ENCODE results near the gene CASP12.

CASP12 gene

DNA sequence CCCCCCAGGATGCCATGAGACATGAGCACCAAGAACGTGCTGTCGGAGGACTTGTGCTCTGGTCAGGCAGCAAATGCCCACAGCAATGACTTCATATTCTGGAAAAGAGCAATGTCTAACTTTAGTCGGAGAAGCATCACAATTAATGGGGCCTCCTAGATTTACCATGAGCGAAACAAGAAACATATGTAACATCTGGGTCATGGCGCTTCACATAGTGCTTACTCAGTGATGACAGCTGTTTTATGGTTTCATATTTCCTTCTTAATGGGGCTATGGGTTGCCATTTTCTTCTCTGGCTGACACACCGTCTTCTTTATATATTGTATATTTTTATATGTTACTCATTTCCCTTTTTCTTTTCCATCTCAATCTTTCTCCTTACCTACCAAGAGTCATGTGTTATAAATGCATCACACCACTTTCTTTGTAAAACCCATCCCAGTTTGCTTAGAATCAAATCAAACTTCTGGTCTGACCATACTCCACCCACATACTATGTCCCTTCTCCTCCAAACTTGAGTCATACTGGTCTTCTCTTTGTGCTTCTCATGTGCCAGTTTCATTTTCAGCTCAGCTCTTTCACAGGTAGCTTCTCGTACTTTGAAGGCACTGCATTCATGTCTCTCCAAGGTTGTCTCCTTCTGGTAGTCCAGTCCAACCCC lies 9.4 kb upstream of the CASP12 start:
- Mint-ChIP-seq H3K36me3 (peaks cover 17% of the 10 kb centered on the region), H3K27ac (peak overlapping the region; percentile 24), H3K4me1 (peaks cover 31% of the 10 kb centered on the region), H3K4me3 (peak overlapping the region; percentile 37), H3K9me3 (peaks cover 5% of the 10 kb centered on the region), H3K27me3 (no peaks in the 10 kb centered on the region)

DNA sequence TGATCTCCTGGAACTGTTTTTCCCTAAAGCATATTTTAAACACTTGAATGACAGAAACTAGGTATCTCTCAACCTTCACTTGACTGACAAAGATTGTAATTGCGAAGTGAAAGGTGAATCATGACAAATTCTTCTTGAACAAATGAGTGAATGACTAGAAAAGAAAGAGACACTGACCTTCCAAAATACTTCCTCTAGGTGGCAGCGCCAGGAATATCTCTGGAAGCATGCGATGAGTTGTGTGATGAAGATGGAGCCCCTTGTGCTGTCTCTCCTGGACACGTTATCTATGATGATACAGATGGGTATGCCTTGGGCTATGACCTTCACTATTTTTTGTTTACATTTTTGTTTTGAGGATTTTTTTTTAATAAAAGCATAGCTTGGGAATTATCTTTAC lies 7.0 kb upstream of the CASP12 start:
- Mint-ChIP-seq H3K4me3 (no peak overlapping the region), H3K9me3 (peaks cover 5% of the 10 kb centered on the region), H3K36me3 (peaks cover 17% of the 10 kb centered on the region), H3K27ac (no peak overlapping the region), H3K27me3 (no peaks in the 10 kb centered on the region), H3K4me1 (peaks cover 31% of the 10 kb centered on the region)

DNA sequence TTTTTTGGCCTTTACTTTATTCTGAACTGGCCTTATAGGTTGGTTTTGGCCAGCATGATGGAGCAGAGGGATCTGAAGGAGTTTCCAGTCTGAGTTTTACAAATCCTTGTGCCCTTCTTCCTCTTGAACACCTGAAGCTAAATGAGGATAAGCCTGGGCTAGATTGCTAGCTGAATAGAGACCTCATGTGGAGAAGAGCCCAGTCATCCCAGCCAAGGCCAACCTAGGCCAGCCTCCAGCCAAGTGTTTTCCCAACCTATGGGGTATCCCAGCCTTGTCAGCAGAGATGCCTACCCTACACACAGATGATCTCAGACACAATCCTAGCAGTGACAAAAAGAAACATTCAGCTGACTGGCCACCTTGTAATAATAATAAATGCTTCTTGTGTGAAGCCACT lies 966 bp upstream of the CASP12 start:
- Mint-ChIP-seq H3K36me3 (peaks cover 1% of the 10 kb centered on the region), H3K27ac (no peak overlapping the region), H3K4me1 (peaks cover 28% of the 10 kb centered on the region), H3K27me3 (no peaks in the 10 kb centered on the region), H3K9me3 (no peaks in the 10 kb centered on the region), H3K4me3 (no peak overlapping the region)

DNA sequence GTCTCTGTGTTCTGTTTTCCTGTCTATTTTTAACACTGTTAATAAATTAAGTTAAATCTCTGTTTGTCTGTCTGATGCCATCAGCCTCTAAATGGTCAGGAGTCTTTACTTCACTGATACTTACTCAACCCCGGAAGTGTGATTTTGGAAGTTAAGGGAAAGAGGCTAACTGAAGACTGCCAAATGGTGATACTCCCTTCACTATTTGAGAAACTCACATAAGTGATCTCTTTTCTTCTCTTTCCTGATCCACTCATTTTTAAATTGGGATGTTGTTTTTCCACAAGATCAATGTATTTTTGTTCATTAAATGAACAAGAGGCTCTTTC lies 389 bp upstream of the CASP12 start:
- Mint-ChIP-seq H3K9me3 (no peaks in the 10 kb centered on the region), H3K4me3 (peak overlapping the region; percentile 28), H3K4me1 (peaks cover 28% of the 10 kb centered on the region), H3K27ac (no peak overlapping the region), H3K36me3 (peaks cover 1% of the 10 kb centered on the region), H3K27me3 (no peaks in the 10 kb centered on the region)

DNA sequence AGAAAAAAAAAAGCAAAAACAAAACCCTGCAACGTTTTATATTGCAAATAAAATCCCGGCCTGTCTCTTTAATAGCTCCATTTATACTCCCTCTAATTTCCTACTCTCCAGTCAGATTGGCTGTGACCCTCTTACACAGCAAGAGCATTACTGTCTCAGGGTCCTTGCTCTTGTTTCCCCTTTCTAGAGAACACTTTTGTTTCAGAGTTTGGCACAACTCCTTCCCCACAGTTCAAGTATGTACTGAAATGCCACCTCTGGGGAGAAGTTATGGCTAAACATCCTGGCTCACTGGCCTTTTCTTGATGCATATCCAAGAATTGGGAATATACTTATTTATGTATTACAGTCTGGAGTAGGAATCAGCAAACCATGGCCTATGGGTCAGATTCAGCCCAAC lies 2.6 kb downstream of the CASP12 start:
- Mint-ChIP-seq H3K4me3 (no peak overlapping the region), H3K36me3 (peaks cover 1% of the 10 kb centered on the region), H3K4me1 (peaks cover 14% of the 10 kb centered on the region), H3K9me3 (no peaks in the 10 kb centered on the region), H3K27ac (no peak overlapping the region), H3K27me3 (no peaks in the 10 kb centered on the region)

DNA sequence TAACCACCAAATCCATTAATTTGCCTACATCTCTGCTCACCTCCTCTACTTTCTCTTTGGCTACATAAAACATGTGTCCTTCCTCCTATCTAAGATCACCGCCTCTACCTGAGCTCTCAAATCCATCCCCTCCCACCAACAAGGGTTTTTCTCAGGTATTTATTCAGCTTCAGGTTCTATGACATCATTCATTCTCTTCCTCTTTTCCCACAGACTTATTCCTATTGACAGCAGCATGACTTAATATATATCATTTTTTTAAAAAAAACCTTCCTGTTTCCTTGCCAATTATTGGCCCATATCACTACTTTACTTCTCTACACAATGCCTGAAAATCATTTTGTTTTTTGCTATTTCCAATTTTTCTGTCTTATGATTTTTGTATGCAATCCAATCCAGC lies 4.4 kb downstream of the CASP12 start:
- Mint-ChIP-seq H3K27ac (no peak overlapping the region), H3K4me3 (no peak overlapping the region), H3K27me3 (no peaks in the 10 kb centered on the region), H3K4me1 (peaks cover 13% of the 10 kb centered on the region), H3K9me3 (no peaks in the 10 kb centered on the region), H3K36me3 (peaks cover 1% of the 10 kb centered on the region)

DNA sequence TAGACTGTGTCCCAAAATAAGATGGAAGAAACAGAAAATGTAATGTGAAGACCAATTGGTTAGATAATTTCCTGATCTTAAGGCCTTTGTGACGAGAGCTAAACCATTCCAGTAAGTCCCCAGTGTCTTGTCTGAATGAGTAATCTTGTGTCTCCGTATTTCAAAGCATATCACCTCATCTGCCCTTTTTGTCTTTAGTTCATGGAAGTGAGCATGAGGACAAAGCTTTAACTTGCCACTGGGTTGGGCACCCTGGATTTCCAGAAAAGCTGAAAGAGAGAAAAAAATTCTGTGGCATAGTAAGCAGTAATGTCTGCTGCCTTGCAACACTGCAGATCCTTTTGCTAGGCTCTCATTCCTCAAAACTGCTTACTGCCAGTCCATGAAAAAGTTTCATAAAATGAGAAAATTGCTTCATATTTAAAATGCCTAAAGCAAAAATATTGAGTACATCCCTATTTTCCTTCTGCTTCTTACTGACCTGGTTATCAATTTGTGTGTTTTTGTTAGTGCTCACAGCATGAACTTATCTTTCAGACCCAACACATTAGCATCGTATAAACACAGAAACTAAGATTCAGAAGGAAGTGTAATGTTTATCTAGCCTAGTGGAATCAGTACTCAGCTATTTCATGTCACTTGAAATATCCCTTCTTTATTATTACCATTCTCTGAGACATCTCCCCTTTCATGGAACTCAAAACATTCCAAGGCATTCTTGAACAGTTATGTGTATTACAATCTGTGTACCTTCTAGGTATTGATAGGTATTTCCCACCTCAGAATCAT lies 5.3 kb downstream of the CASP12 start:
- Mint-ChIP-seq H3K4me3 (no peak overlapping the region), H3K9me3 (no peaks in the 10 kb centered on the region), H3K27me3 (no peaks in the 10 kb centered on the region), H3K27ac (no peak overlapping the region), H3K4me1 (peaks cover 4% of the 10 kb centered on the region), H3K36me3 (peaks cover 1% of the 10 kb centered on the region)

DNA sequence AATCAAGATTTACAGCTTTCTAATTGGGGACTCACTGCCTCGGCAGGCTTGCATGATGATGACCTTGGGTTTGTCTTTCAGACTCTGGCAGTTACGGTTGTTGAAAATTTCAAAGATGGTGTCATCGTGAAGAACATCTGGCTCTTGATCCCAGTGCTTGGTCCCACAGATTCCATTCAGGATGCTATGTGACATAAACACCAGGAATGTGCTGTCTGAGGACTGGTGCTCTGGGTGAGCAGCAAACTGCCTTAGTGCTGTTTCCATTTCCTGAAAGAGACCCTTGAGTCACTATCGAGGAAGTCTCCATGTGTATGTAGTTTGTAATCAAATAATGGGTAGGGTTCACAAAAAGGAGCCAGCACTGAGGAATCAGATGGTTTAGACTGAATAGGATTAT lies 7.1 kb downstream of the CASP12 start:
- Mint-ChIP-seq H3K4me3 (no peak overlapping the region), H3K36me3 (no peaks in the 10 kb centered on the region), H3K9me3 (no peaks in the 10 kb centered on the region), H3K27me3 (no peaks in the 10 kb centered on the region), H3K4me1 (no peaks in the 10 kb centered on the region), H3K27ac (no peak overlapping the region)

DNA sequence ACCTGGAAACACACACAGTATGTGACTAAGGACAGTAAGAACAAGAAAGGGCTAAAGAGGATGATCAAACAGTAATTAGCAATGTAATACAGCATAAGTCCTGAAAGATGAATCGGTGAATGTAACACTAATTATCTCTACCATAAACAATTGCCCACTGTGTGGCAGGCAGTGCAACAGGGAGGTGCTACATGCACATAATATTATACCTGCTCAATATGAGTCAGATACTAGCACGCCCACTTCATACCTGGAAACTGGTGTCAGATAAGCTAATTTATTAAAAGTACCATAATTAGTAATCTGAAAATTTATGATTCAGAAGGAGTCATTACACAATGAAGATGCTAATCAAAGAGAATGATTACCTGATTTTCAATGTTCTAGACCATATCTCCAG lies 14.9 kb downstream of the CASP12 start:
- H3K9me3 Mint-ChIP-seq = peaks cover 6% of the 10 kb centered on the region
- H3K27ac Mint-ChIP-seq = no peak overlapping the region
- no peak overlapping the region for H3K4me3 Mint-ChIP-seq
- H3K4me1 Mint-ChIP-seq = peaks cover 23% of the 10 kb centered on the region
- peaks cover 2% of the 10 kb centered on the region for H3K36me3 Mint-ChIP-seq
- H3K27me3 Mint-ChIP-seq = no peaks in the 10 kb centered on the region

DNA sequence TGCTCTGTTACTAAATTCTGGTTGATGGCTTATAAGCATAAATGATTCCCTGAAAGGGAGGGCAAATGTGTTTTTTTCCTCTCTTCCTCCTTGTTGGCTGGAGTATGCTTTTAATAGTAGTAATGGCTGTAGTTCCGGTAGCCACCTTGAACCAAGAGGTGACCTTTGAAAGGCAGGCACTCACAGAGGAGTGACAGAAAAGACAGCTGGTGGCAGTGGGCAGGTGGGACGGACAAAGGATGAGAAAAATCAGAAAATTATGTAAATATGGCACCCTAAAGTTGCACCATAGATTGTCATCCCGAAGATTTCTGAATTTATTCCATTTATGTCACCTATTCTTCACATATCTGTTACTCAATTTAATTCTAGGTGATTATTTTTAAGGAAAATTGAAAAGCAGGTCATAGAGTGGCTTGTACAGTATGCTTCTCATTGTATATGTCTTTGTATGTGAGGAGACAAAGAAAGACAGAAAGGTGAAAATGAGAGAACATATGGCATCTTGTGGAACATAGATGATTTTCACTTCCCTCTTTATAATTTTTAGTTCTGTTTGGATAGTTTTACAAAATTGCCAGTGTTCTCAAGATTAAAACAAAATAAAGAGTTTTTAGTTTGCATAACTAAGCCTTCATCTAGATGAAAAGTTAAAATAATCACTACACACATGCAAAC lies 17.0 kb downstream of the CASP12 start:
- peaks cover 2% of the 10 kb centered on the region for H3K36me3 Mint-ChIP-seq
- H3K4me3 Mint-ChIP-seq = no peak overlapping the region
- peaks cover 43% of the 10 kb centered on the region for H3K4me1 Mint-ChIP-seq
- H3K9me3 Mint-ChIP-seq = peaks cover 6% of the 10 kb centered on the region
- no peak overlapping the region for H3K27ac Mint-ChIP-seq
- H3K27me3 Mint-ChIP-seq = no peaks in the 10 kb centered on the region

DNA sequence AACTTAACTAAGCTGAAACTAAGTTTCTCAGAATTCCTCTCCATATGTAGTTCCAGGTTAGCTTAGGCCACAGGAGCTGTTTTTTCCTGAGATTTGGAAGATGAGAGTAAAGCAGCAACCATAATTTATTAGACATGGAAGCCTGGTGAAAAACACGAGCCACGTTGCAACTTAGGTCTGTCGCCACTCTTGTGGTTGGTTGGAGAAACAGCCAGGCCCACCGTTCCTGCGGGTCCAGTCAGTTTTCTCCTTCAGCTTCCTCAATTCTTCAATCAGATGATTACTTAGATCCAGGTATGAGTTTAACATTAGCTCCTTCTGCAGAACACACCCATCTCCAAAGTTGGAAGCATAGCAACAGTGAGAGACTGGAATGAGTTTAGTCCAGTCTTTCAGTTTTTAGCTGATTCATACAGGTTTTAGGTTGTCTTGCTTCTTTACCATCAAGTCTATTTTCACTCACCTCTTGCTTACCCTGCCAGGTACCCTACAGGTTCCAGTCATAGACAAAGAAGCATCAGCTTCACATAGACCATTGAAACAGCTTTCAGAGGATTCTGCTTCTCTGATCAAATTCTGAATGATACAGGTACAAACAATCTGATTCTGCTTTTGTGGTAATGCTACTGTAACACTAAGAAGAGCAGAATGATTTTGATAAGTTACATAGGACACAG lies 18.6 kb downstream of the CASP12 start:
- peaks cover 6% of the 10 kb centered on the region for H3K9me3 Mint-ChIP-seq
- peaks cover 2% of the 10 kb centered on the region for H3K36me3 Mint-ChIP-seq
- H3K27me3 Mint-ChIP-seq = no peaks in the 10 kb centered on the region
- peaks cover 56% of the 10 kb centered on the region for H3K4me1 Mint-ChIP-seq
- H3K27ac Mint-ChIP-seq = no peak overlapping the region
- no peak overlapping the region for H3K4me3 Mint-ChIP-seq

DNA sequence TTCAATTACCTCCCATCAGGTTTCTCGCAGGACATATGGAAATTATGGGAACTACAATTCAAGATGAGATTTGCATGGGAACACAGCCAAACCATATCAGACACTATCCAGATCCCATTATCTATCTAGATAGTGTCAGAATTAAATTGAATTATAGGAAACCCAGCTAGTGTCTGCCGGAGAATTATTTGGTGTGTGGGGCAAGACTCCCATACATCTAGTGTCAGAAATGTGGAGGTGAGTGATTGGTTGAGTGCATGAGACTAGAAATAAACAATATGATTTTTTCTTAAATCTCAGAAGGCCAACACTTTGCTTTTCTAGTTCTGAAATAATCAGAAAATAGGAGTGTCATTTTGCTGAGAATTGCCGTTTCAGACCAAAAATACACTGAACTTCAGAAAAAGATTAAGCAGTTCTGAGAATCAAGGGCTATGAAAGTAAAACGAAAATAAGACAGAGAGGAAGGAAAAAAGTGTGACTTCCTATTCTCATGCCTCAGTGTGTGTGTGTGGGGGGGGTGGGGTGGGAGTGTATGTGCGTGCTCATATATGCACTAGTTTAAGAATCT lies 21.3 kb downstream of the CASP12 start:
- Mint-ChIP-seq H3K27me3 (no peaks in the 10 kb centered on the region), H3K9me3 (peaks cover 6% of the 10 kb centered on the region), H3K4me1 (peaks cover 51% of the 10 kb centered on the region), H3K27ac (peak overlapping the region; percentile 98), H3K36me3 (peaks cover 2% of the 10 kb centered on the region), H3K4me3 (peak overlapping the region; percentile 85)

DNA sequence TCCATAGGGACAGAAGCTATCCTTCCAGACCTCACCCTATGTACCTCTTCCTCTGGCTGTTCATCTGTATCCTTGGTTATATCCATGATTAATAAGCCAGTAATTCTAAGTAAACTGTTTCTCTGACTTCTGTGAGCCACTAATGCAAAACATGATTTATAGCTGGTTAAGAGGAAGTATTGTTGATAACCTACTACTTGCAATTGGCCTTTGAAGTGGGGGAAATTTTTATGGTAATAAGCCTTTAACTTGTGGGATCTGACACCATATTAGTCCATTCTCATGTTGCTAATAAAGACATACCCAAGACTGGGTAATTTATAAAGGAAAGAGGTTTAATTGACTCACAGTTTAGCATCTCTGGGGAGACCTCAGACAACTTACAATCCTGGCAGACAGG lies 21.9 kb downstream of the CASP12 start:
- Mint-ChIP-seq H3K4me3 (peak overlapping the region; percentile 85), H3K9me3 (peaks cover 6% of the 10 kb centered on the region), H3K36me3 (peaks cover 2% of the 10 kb centered on the region), H3K27ac (peak overlapping the region; percentile 98), H3K27me3 (no peaks in the 10 kb centered on the region), H3K4me1 (peaks cover 51% of the 10 kb centered on the region)

DNA sequence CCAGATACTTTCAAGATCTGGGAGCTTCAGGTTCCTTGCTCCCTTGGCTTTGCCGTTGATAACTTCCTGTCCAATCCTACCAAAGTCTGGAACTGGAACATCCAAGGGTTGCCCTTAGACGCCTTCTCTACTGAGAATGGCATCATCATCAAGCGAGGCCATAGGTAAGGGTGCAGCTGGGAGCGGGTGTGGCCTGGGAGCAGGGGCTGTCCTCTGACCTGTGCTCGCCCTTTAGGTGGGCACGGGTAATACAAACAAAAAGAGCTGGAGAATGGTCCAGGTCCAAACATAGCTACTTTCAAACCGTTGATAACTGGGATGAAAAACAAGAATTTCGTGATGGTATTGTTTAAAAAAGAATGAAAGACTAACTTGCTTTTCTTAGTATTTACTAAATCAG lies 25.0 kb downstream of the CASP12 start:
- H3K9me3 Mint-ChIP-seq = no peaks in the 10 kb centered on the region
- no peaks in the 10 kb centered on the region for H3K27me3 Mint-ChIP-seq
- no peaks in the 10 kb centered on the region for H3K36me3 Mint-ChIP-seq
- H3K27ac Mint-ChIP-seq = peak overlapping the region; percentile 30
- peaks cover 33% of the 10 kb centered on the region for H3K4me1 Mint-ChIP-seq
- H3K4me3 Mint-ChIP-seq = no peak overlapping the region

DNA sequence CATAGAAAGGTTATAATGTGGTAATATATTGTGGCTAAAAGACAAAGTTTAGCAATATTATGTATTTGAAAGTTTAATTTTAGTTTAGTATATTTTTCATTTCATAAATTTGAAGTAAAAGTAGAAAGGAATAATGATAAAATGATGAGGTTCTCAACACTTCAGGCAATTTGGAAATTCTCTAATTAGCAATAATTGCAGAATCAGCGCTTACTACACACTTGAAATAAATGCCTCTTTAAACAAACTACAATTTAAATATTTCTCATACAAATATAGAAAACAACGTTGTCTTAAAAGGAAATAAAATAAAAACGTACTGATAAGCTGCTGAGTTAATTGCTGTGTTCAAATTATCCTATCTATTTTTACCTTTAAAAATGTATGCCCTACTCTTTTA lies 25.9 kb downstream of the CASP12 start:
- Mint-ChIP-seq H3K4me1 (peaks cover 25% of the 10 kb centered on the region), H3K27ac (no peak overlapping the region), H3K27me3 (no peaks in the 10 kb centered on the region), H3K4me3 (no peak overlapping the region), H3K36me3 (no peaks in the 10 kb centered on the region), H3K9me3 (no peaks in the 10 kb centered on the region)

Measured in activated naive CD4-positive, alpha-beta T cell treated with anti-CD3 and anti-CD28 coated beads, Interleukin-2, amount 50 U/mL, for 24 hours (primary cell).